Body of pancreas (tissue), 4 donors: ENCODE data around the gene FOXO1. TPM values are rescaled to one million over a fixed set of nuclear protein-coding genes. Genes with fewer than 3 reads are reported as not detected.

Source experiments
- ATAC-seq: fragments of 150-250 bp; one replicate; pipeline ENCODE4 v1.9.1; 2016
- DNase-seq, 4 donors: peaks; one replicate each; pipeline ENCODE4 v3.0.0-alpha.2; 2019
- H3K27ac ChIP-seq, 4 donors: fragments of 200-600 bp; sonication (generic); 1 replicate in 3 of 4; 2 replicates in 1 of 4; pipeline versions ENCODE4 v1.5.1 to v1.6.1; 2016 to 2019; ENCODE audit warnings: mild to moderate bottlenecking in 1 of 4, mixed read lengths in 1 of 4, moderate library complexity in 1 of 4
- H3K27me3 ChIP-seq, 2 donors: fragments of 200-600 bp; sonication (generic); one replicate each; pipeline ENCODE4 v1.6.0; 2016; ENCODE audit warnings: mild to moderate bottlenecking in 1 of 2
- H3K36me3 ChIP-seq, 2 donors: fragments of 200-600 bp; sonication (generic); replicated peaks in 1 of 2; 2 replicates each; pipeline ENCODE4 v1.5.1; 2016; ENCODE audit warnings: low read depth in 2 of 2; ENCODE audit not compliant: insufficient read depth in 1 of 2
- H3K4me1 ChIP-seq: fragments of 200-600 bp; sonication (generic); one replicate; pipeline ENCODE4 v1.6.0; 2016
- H3K4me3 ChIP-seq, 2 donors: fragments of 200-600 bp; sonication (generic); 1 replicate in 1 of 2; 2 replicates in 1 of 2; pipeline ENCODE4 v1.5.1; 2016 to 2019
- H3K9me3 ChIP-seq, 3 donors: fragments of 200-600 bp; sonication (generic); 1 replicate in 2 of 3; 2 replicates in 1 of 3; pipeline ENCODE4 v1.5.1; 2016
- CTCF ChIP-seq, 7 experiments: fragments of 450-650 bp in 4 of 7; fragments of 200-600 bp in 3 of 7; sonication (generic) in 3 of 7; IDR thresholded peaks; one replicate each; pipeline ENCODE4 v1.5.1; 2016 to 2019; ENCODE audit warnings: antibody characterized with exemption in 7 of 7
- POLR2A ChIP-seq, 3 donors: fragments of 450-650 bp; IDR thresholded peaks; one replicate each; pipeline ENCODE4 v1.6.1; 2016; ENCODE audit warnings: antibody characterized with exemption in 3 of 3, mild to moderate bottlenecking in 2 of 3
- WGBS, 2 donors: methylation state at CpG; one replicate each; pipeline ENCODE4 v1.1.5; 2017; 5-methylcytosine and 5-hydroxymethylcytosine counted together
- intact Hi-C: fragments of 100-400 bp; cut with DNase I; formaldehyde crosslinking; loops from one replicate; pipeline ENCODE4 v1.15.1; 2023
- total RNA-seq, 2 donors: library from RNA; depleted of rRNA; stranded (reverse); fragments of >200 nt; gene quantifications; one replicate each; pipeline ENCODE4 v1.1.0, GENCODE V29; 2016

The FOXO1 gene
- total RNA-seq, 2 donors from 2014 or later, result 24.1 to 51.1 TPM

- H3K27ac ChIP-seq, result no peak overlapping the region
- intact Hi-C loops, result no loop called here
- no peak for DNase-seq
- peaks cover 66% of the 10 kb centered on the region for H3K4me1 ChIP-seq
- H3K9me3 ChIP-seq, result no peaks in the 10 kb centered on the region
- H3K4me3 ChIP-seq, result no peak overlapping the region
- no peaks in the 10 kb centered on the region for H3K36me3 ChIP-seq
- TF ChIP-seq CTCF (IDR thresholded peaks at IDR 0.05) (no peak), POLR2A (IDR thresholded peaks at IDR 0.05) (no peak)
- no peaks in the 10 kb centered on the region for H3K27me3 ChIP-seq
- 82 to 86% methylated on average over 9 of the region's 9 CpGs for WGBS, 2 donors
- ATAC-seq, result no peak
Observed at GRCh38 chr13:40609972-40610726, 56.3 kb downstream of the FOXO1 start.

DNA sequence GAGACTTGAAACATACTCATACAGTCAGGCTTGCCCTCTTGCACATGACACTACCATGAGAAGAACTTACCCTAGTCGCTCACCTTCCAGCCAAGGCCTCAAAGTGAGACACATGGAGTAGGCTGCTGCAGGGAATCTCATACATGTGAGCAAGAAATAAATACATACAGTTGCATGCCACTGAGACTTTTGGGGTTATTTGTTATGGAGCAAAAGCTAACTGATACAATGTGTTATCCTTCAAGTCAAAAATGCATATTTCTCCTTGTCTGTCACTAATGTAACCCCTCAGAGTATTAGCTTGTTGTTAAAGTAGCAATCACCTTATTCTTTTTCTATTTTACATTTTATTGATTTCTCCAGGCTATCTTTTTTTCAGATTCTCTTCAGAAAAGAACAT is 58.1 kb downstream of the FOXO1 start:
- H3K4me3 ChIP-seq, result no peak overlapping the region
- H3K9me3 ChIP-seq, result no peaks in the 10 kb centered on the region
- ATAC-seq, result no peak
- no peak overlapping the region for H3K27ac ChIP-seq
- H3K36me3 ChIP-seq, result no peaks in the 10 kb centered on the region
- TF ChIP-seq CTCF (IDR thresholded peaks at IDR 0.05), result no peak
- no peak for TF ChIP-seq POLR2A (IDR thresholded peaks at IDR 0.05)
- H3K4me1 ChIP-seq, result peaks cover 48% of the 10 kb centered on the region
- intact Hi-C loops, result no loop called here
- H3K27me3 ChIP-seq, result no peaks in the 10 kb centered on the region
- WGBS, 2 donors, result 100% methylated on average over 1 of the region's 1 CpG
- no peak for DNase-seq

- intact Hi-C loops, result no loop called here
- DNase-seq (no peak), ATAC-seq (no peak)
- H3K36me3 ChIP-seq, result no peaks in the 10 kb centered on the region
- no peak overlapping the region for H3K4me3 ChIP-seq
- H3K27me3 ChIP-seq, result no peaks in the 10 kb centered on the region
- H3K27ac ChIP-seq, result no peak overlapping the region
- no peaks in the 10 kb centered on the region for H3K9me3 ChIP-seq
- no peak for TF ChIP-seq CTCF (IDR thresholded peaks at IDR 0.05)
- no peak for TF ChIP-seq POLR2A (IDR thresholded peaks at IDR 0.05)
- WGBS, 2 donors, result 81 to 82% methylated on average over 5 of the region's 5 CpGs
- H3K4me1 ChIP-seq, result peaks cover 27% of the 10 kb centered on the region
Observed at GRCh38 chr13:40605573-40605972, 60.9 kb downstream of the FOXO1 start.

DNA sequence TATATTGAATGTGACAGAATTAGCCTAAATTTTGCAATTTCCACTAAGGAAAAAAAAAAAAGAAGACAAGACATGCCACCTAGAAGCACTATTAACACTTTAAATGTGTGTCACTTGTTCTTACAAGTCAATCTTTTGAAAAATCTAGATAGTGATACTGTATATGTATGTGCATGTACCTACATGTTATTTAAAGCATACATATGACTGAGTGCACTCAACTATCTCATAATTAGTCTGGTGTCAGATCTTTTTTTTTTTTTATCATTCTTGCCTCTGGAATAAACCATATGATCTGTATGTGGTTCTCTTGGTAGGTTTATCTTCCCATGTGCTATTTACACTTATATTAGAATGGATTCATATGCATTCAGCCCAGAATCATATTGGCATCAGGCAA is 62.3 kb downstream of the FOXO1 start:
- no peak for DNase-seq
- H3K4me1 ChIP-seq, result peaks cover 31% of the 10 kb centered on the region
- H3K27me3 ChIP-seq, result no peaks in the 10 kb centered on the region
- H3K4me3 ChIP-seq, result no peak overlapping the region
- H3K9me3 ChIP-seq, result no peaks in the 10 kb centered on the region
- no peak for ATAC-seq
- no peak overlapping the region for H3K27ac ChIP-seq
- intact Hi-C loops, result no loop called here
- TF ChIP-seq POLR2A (IDR thresholded peaks at IDR 0.05) (no peak), CTCF (IDR thresholded peaks at IDR 0.05) (no peak)
- no peaks in the 10 kb centered on the region for H3K36me3 ChIP-seq

GRCh38 chr13:40600149-40600751 is 66.2 kb downstream of the FOXO1 start:
- Histone ChIP-seq H3K36me3 (no peaks in the 10 kb centered on the region), H3K9me3 (no peaks in the 10 kb centered on the region), H3K27me3 (no peaks in the 10 kb centered on the region), H3K4me3 (no peak overlapping the region), H3K4me1 (peaks cover 53% of the 10 kb centered on the region), H3K27ac (no peak overlapping the region)
- no peak for DNase-seq
- TF ChIP-seq CTCF (IDR thresholded peaks at IDR 0.05), result no peak
- no peak for TF ChIP-seq POLR2A (IDR thresholded peaks at IDR 0.05)
- no peak for ATAC-seq
- intact Hi-C loops, result no loop called here
- WGBS, 2 donors, result 87 to 91% methylated on average over 5 of the region's 5 CpGs
